Thyroid gland (tissue), 4 donors: ENCODE results near the gene GYG1.

Source experiments
- CTCF ChIP-seq, 6 experiments: fragments of 200-600 bp in 3 of 6; fragments of 450-650 bp in 3 of 6; sonication (generic) in 3 of 6; IDR thresholded peaks; one replicate each; pipeline ENCODE4 v1.5.1; 2016 to 2019; ENCODE audit warnings: antibody characterized with exemption in 6 of 6, mild to moderate bottlenecking in 2 of 6, inconsistent platforms in 1 of 6, moderate library complexity in 1 of 6
- POLR2A ChIP-seq, 2 donors: fragments of 450-650 bp; IDR thresholded peaks; one replicate each; pipeline ENCODE4 v1.6.1; 2017; ENCODE audit warnings: antibody characterized with exemption in 2 of 2, mild to moderate bottlenecking in 2 of 2, moderate library complexity in 1 of 2

DNA sequence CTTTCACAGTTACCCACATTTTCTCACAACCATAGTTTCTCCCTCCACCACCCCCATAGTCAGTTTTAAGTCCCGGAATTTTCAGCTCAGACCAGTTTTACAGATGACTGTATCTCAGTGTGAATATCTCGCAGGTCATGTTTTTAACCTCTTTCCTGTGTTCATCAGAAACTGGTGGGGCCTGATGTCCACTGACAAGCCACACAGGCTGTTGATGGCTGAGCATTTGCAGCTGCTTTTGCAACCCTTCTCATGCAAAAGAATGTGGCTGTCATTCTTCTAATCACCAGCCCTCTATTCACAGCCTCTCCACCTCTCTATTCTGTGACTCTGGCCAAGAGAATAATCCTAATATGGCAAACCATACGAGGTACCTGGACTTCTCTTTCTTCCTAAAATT is 8.5 kb downstream of the GYG1 start:
- TF ChIP-seq CTCF (IDR thresholded peaks at IDR 0.05) (no peak), POLR2A (IDR thresholded peaks at IDR 0.05) (no peak)
